ENCODE data around the gene GBA2. TPM values are rescaled to one million over a fixed set of nuclear protein-coding genes. Genes with fewer than 3 reads are reported as not detected.

GBA2 gene
- total RNA-seq, 2 donors from 2014 or later, result 64.1 to 76.3 TPM

GRCh38 chr9:35695943-35696401, 53.1 kb downstream of the GBA2 start:
- Histone ChIP-seq H3K27me3 (no peaks in the 10 kb centered on the region), H3K4me1 (peaks cover 0 to 25% of the 10 kb centered on the region in 2 donors), H3K36me3 (peaks cover 53% of the 10 kb centered on the region), H3K4me3 (no peak overlapping the region), H3K27ac (peak overlapping the region; percentile 23 to 58), H3K9me3 (no peaks in the 10 kb centered on the region)
- no peak for TF ChIP-seq CTCF (IDR thresholded peaks at IDR 0.05)
- no peak for DNase-seq (ENCODE audit: low spot score)

GRCh38 chr9:35691757-35692301, 57.2 kb downstream of the GBA2 start:
- Histone ChIP-seq H3K9me3 (no peaks in the 10 kb centered on the region), H3K4me3 (no peak overlapping the region), H3K36me3 (peaks cover 23% of the 10 kb centered on the region), H3K27ac (peak overlapping the region; percentile 97 to 99), H3K4me1 (peaks cover 0 to 41% of the 10 kb centered on the region in 2 donors), H3K27me3 (no peaks in the 10 kb centered on the region)
- no peak for DNase-seq (ENCODE audit: low spot score)
- no peak for TF ChIP-seq CTCF (IDR thresholded peaks at IDR 0.05)

GRCh38 chr9:35691334-35691650, 57.7 kb downstream of the GBA2 start:
- Histone ChIP-seq H3K9me3 (no peaks in the 10 kb centered on the region), H3K4me3 (peak overlapping the region; percentile 70 to 74), H3K27ac (peak overlapping the region; percentile 97 to 99), H3K4me1 (peaks cover 0 to 41% of the 10 kb centered on the region in 2 donors), H3K27me3 (no peaks in the 10 kb centered on the region), H3K36me3 (peaks cover 20% of the 10 kb centered on the region)
- TF ChIP-seq CTCF (IDR thresholded peaks at IDR 0.05), result no peak
- no peak for DNase-seq (ENCODE audit: low spot score)

GRCh38 chr9:35690614-35691333, 58.3 kb downstream of the GBA2 start:
- TF ChIP-seq CTCF (IDR thresholded peaks at IDR 0.05), result no peak
- peak; percentile 71 for DNase-seq (ENCODE audit: low spot score)
- peak overlapping the region; percentile 70 to 74 for H3K4me3 ChIP-seq
- H3K36me3 ChIP-seq, result peaks cover 19% of the 10 kb centered on the region
- H3K27ac ChIP-seq, result peak overlapping the region; percentile 97 to 99
- H3K4me1 ChIP-seq, result peaks cover 0 to 45% of the 10 kb centered on the region in 2 donors
- H3K9me3 ChIP-seq, result no peaks in the 10 kb centered on the region
- no peaks in the 10 kb centered on the region for H3K27me3 ChIP-seq

- Histone ChIP-seq H3K9me3 (no peaks in the 10 kb centered on the region), H3K4me1 (peaks cover 0 to 50% of the 10 kb centered on the region in 2 donors), H3K27me3 (no peaks in the 10 kb centered on the region), H3K27ac (peak overlapping the region; percentile 97 to 99), H3K36me3 (peaks cover 21% of the 10 kb centered on the region), H3K4me3 (peak overlapping the region; percentile 70 to 74)
- no peak for DNase-seq (ENCODE audit: low spot score)
- TF ChIP-seq CTCF (IDR thresholded peaks at IDR 0.05), result no peak
Measured at GRCh38 chr9:35690294-35690613, 58.8 kb downstream of the GBA2 start.

Data from right atrium auricular region (tissue), 2 donors.